HTERT RPE-1 (cell line): ENCODE results near the gene CLIC6.

ENCODE experiments used
- in situ Hi-C: fragments of 300-500 bp; cut with MboI; formaldehyde crosslinking; loops from 4 replicates; pipeline ENCODE4 v1.14.3; 2020; ENCODE audit warnings: low sequenced_read_pairs

Gene CLIC6

DNA sequence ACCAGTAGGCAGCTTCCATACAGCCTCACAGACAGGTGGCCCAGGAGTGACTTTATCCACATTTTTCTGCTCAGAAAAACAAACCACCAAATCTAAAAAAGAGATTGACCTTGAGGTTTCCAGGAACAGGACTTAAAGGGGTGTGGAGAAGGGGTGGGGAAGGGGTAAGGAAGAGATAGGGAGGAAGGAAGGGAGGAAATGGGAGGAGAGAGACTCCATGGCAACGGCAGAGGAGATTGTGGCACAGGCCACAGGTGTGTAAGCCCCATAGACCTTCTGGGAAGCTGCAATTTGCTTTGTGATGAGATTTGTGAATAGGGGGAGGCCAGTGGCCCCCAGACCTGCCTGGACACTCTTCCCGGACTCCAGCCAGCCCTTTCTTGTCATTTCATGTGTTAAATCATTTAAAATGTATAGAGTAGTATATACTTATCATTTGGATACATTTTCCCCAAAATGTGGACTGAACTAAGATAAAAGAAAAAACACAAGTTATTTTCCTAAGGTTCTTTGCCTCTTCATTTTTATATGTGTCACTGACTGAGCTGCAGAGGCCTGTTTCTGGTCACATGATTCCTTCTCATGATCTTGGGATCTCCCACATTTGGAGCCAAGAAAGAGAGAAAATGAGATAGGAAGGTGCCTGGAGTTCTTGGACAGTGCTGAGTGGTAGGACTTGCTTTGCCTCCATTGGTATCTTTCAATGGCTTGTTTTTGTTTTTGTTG, 55.5 kb downstream of the CLIC6 start:
- in situ Hi-C loops = no loop called here

- in situ Hi-C loops = no loop called here
These were observed 56.0 kb downstream of the CLIC6 start for GRCh38 chr21:34724857-34725195.

GRCh38 chr21:34726627-34727337, 58.0 kb downstream of the CLIC6 start:
- in situ Hi-C loops = no loop called here

GRCh38 chr21:34728479-34728878, 59.7 kb downstream of the CLIC6 start:
- in situ Hi-C loops = no loop called here

DNA sequence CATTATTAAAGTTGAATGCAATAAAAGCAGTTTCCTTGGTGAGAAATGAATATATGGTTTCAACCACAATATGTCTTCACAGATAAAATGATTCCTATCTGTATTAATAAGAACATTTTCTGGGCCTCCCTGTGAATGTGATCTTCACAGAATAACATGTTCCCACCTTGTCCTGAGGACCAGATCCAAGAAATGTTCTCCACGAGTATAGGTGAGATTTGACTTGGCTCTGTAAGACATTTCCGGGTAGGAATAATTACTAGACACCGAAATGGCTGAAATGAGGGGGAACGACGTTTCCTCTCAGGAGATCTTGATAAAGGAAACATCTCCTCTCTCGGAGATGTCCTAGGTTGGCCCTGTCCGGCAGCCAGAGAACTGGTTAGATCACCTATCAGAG, 61.4 kb downstream of the CLIC6 start:
- in situ Hi-C loops = no loop called here

DNA sequence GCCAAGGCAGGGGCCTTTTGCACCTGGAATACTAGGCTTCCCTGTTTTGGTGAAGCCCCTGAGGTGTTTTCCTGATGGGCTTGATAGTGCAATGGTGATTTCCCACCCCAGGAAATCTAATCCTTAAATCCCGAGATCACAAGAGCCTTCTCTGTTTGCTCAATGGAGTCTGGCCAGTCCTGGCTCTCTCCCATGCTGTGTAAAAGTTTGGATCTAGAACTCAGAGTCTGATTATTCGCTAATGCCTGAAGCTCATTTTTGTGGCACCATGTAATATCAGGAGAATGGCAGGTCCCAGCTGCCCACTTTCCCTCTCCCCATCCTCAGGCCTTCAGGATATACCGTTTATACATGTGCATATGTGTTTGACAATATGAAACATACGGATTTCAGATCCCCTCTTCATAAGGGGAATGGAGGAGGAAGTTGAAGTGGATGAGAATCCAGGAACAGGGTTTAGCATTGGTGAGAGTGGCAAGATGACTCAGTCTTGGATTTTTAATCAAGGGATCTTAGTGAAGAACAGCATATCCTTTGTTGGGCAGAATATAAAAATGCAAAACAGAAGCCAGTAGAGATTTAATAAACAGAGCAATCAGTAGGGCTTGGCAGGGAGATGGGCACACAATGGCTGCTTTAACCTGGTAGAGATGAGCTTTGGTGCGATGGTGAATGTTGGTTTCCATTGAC, 62.1 kb downstream of the CLIC6 start:
- in situ Hi-C loops = no loop called here

DNA sequence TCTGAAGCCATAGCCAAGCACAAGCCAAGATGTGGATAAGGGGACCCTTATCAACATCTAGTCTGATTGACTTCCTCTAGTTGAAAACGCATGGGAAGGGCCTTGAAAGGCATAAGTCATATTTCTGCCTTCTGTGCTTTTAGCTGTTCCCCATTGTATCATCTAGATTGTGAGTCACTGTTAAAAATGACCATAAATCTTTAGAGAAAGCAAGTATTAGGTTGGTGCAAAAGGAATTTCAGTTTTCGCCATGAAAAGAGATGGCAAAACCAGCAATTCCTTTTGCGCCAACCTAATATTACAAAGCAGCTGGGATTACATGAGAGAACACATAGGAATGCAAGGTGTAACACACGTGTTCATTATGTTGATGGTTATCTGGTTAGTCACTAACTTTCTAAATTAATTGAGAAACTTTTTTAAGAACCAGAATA, 63.6 kb downstream of the CLIC6 start:
- in situ Hi-C loops = no loop called here

DNA sequence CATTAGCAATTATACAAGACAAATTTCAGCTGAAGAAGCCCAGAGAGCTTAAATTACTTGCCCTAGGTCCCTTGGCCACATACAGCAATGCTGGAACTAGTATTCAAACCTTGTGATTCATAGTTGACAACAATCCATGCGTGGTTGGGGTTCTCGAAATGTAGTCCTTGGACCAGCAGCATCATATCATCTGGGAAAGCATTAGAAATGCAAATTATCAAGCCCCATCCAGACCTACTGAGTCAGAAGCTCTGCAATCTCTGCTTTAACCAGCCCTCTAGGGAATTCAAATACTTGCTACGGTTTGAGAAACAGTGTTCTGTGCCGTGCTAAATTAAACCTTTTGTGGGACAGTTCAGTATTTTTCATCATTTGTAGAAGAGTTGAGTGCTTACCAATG, 65.1 kb downstream of the CLIC6 start:
- in situ Hi-C loops = no loop called here

GRCh38 chr21:34734696-34735095, 65.9 kb downstream of the CLIC6 start:
- in situ Hi-C loops = no loop called here

GRCh38 chr21:34736116-34736874, 67.5 kb downstream of the CLIC6 start:
- in situ Hi-C loops = no loop called here

DNA sequence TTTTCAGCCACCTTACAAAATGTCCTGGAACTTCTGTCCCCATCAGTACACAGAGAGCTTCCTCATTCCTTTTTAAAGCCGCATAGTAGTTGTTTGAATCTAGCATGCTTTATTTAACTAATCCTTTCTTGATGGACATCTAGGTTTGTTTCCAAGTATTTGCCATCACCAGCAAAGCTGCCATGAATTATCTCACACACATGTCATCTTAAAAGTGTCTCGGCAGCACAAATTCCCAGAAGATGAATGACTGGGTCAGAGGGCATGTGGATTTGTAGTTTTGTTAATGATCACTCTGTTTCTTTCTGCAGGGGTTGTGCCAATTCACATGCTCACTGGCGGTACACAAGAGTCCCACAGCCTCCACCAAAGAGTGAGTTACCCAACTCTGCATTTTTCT, 68.3 kb downstream of the CLIC6 start:
- in situ Hi-C loops = no loop called here

- in situ Hi-C loops = no loop called here
These were observed 71.4 kb downstream of the CLIC6 start for GRCh38 chr21:34740198-34740597.

GRCh38 chr21:34743285-34743684, 74.5 kb downstream of the CLIC6 start:
- in situ Hi-C loops = no loop called here

GRCh38 chr21:34743831-34744230, 75.0 kb downstream of the CLIC6 start:
- in situ Hi-C loops = no loop called here

GRCh38 chr21:34744801-34745200, 76.0 kb downstream of the CLIC6 start:
- in situ Hi-C loops = no loop called here

- in situ Hi-C loops = no loop called here
These were observed 76.9 kb downstream of the CLIC6 start for GRCh38 chr21:34745557-34746255.

GRCh38 chr21:34748862-34749261, 80.1 kb downstream of the CLIC6 start:
- in situ Hi-C loops = no loop called here

GRCh38 chr21:34754690-34755647, 86.2 kb downstream of the CLIC6 start:
- in situ Hi-C loops = no loop called here

- in situ Hi-C loops = no loop called here
These were observed 93.0 kb downstream of the CLIC6 start for GRCh38 chr21:34761758-34762330.
